WTC11 (cell line): ENCODE measurements around the gene GSTO1. TPM values are rescaled to one million over a fixed set of nuclear protein-coding genes. Genes with fewer than 3 reads are reported as not detected.

Experiments used
- ATAC-seq: fragments of 200-7000 bp; cut with Tn5 transposase; 2 replicates; pipeline ENCODE4 v1.10.0; 2021; ENCODE audit warnings: mild to moderate bottlenecking, moderate library complexity
- CTCF ChIA-PET: fragments of 300-600 bp; sonication (Branson Sonifier 250); formaldehyde crosslinking; loops from one replicate; lab custom pipeline; 2021; ENCODE audit warnings: antibody characterized with exemption; lab: Charles Lee
- POLR2A ChIA-PET: fragments of 350-600 bp; sonication (Branson Sonifier 250); formaldehyde crosslinking; loops from one replicate; lab custom pipeline; 2021; ENCODE audit warnings: antibody characterized with exemption; lab: Charles Lee
- DNase-seq: peaks from one replicate; pipeline ENCODE4 v3.0.0; 2021; ENCODE audit warnings: low spot score
- H3K27ac Mint-ChIP-seq: 2 replicates; pipeline ENCODE4 v1.8.0; 2021; ENCODE audit warnings: mixed read lengths
- H3K27me3 Mint-ChIP-seq: 2 replicates; pipeline ENCODE4 v1.8.0; 2021; ENCODE audit warnings: low read depth, mild to moderate bottlenecking, moderate library complexity, mixed read lengths
- H3K36me3 Mint-ChIP-seq: 2 replicates; pipeline ENCODE4 v1.8.0; 2021; ENCODE audit warnings: mixed read lengths
- H3K4me1 Mint-ChIP-seq: 2 replicates; pipeline ENCODE4 v1.8.0; 2022; ENCODE audit warnings: mixed read lengths
- H3K4me3 Mint-ChIP-seq: 2 replicates; pipeline ENCODE4 v1.8.0; 2021; ENCODE audit warnings: mild to moderate bottlenecking, moderate library complexity, mixed read lengths
- H3K9me3 Mint-ChIP-seq: 2 replicates; pipeline ENCODE4 v1.8.0; 2021; ENCODE audit warnings: mixed read lengths
- ARID4B ChIP-seq: sonication (generic); formaldehyde crosslinking; IDR thresholded peaks from 2 replicates; pipeline ENCODE4 v1.8.0; 2023; ENCODE audit warnings: missing genetic modification reagents, mild to moderate bottlenecking, borderline replicate concordance
- CDX4 ChIP-seq: fragments of 250-450 bp; sonication (Bioruptor Pico); IDR thresholded peaks from 2 replicates; pipeline ENCODE4 v1.9.0; 2021; ENCODE audit warnings: moderate library complexity, mild to moderate bottlenecking, inconsistent platforms, borderline replicate concordance
- CREB1 ChIP-seq: sonication (generic); formaldehyde crosslinking; IDR thresholded peaks from 2 replicates; pipeline ENCODE4 v1.8.0; 2023; ENCODE audit warnings: mild to moderate bottlenecking, missing genetic modification reagents
- CREM ChIP-seq: sonication (generic); formaldehyde crosslinking; IDR thresholded peaks from 2 replicates; pipeline ENCODE4 v1.8.1; 2022; ENCODE audit warnings: mild to moderate bottlenecking, missing genetic modification reagents, moderate library complexity
- CTCF ChIP-seq: fragments of 200-600 bp; IDR thresholded peaks from 2 replicates; pipeline ENCODE4 v1.8.0; 2022; ENCODE audit warnings: antibody characterized with exemption
- E2F4 ChIP-seq: sonication (generic); formaldehyde crosslinking; IDR thresholded peaks from 2 replicates; pipeline ENCODE4 v1.8.1; 2022; ENCODE audit warnings: low read depth, mild to moderate bottlenecking, moderate library complexity, missing genetic modification reagents, borderline replicate concordance
- ESRRA ChIP-seq: sonication (generic); formaldehyde crosslinking; IDR thresholded peaks from 2 replicates; pipeline ENCODE4 v1.8.1; 2022; ENCODE audit warnings: mild to moderate bottlenecking, missing genetic modification reagents, borderline replicate concordance
- ETV6 ChIP-seq: sonication (generic); formaldehyde crosslinking; IDR thresholded peaks from 2 replicates; pipeline ENCODE4 v1.8.1; 2022; ENCODE audit warnings: mild to moderate bottlenecking, missing genetic modification reagents
- KAT7 ChIP-seq: sonication (generic); formaldehyde crosslinking; IDR thresholded peaks from 2 replicates; pipeline ENCODE4 v1.8.1; 2023; ENCODE audit warnings: missing genetic modification reagents, mild to moderate bottlenecking, borderline replicate concordance
- MXD4 ChIP-seq: fragments of 250-450 bp; sonication (Bioruptor Pico); IDR thresholded peaks from 2 replicates; pipeline ENCODE4 v1.8.0; 2021; ENCODE audit warnings: mild to moderate bottlenecking, moderate library complexity, borderline replicate concordance
- ZNF219 ChIP-seq: sonication (generic); formaldehyde crosslinking; IDR thresholded peaks from 2 replicates; pipeline ENCODE4 v1.8.0; 2023; ENCODE audit warnings: missing genetic modification reagents, mild to moderate bottlenecking, borderline replicate concordance
- ZNF416 ChIP-seq: fragments of 250-450 bp; sonication (Bioruptor Pico); IDR thresholded peaks from 2 replicates; pipeline ENCODE4 v1.9.0; 2021; ENCODE audit warnings: mild to moderate bottlenecking, inconsistent platforms
- ZNF671 ChIP-seq: fragments of 250-450 bp; sonication (Bioruptor Pico); IDR thresholded peaks from 2 replicates; pipeline ENCODE4 v1.8.0; 2021; ENCODE audit warnings: mild to moderate bottlenecking
- total RNA-seq: library from RNA; stranded (reverse); gene quantifications from 3 replicates; pipeline ENCODE4 v1.2.3, GENCODE V29; 2021
- TF ChIP-seq, protein P1 (sequence below): fragments of 250-450 bp; sonication (Bioruptor Pico); IDR thresholded peaks from 2 replicates; pipeline ENCODE4 v1.9.0; 2021; ENCODE audit warnings: mild to moderate bottlenecking, borderline replicate concordance

GSTO1 gene
- total RNA-seq, 1 experiment from 2014 or later = 87.9 TPM

DNA sequence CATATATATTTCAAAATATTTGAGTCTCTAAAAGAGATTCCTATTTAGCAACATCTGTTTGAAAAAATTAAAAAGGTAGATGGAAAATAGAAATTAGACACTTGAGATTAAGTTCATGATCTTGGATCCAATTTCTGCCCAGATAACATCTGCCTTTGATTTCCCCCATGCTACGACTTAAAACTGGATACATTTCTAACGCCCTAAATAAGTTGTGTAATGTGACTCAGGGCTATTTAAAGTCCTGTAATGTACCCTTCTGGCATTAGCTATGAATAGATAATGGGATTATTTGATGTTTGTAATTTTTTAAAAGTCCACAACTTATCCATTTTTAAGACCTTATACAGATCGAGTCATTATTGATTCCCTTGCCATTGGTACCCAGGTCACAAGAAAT, 46.0 kb upstream of the GSTO1 start (continued):
- TF ChIP-seq ZNF416 (CRISPR knock-in tag) (no peak), ZNF671 (CRISPR knock-in tag) (no peak), KAT7 (no peak)
- TF ChIP-seq, protein P1, sequence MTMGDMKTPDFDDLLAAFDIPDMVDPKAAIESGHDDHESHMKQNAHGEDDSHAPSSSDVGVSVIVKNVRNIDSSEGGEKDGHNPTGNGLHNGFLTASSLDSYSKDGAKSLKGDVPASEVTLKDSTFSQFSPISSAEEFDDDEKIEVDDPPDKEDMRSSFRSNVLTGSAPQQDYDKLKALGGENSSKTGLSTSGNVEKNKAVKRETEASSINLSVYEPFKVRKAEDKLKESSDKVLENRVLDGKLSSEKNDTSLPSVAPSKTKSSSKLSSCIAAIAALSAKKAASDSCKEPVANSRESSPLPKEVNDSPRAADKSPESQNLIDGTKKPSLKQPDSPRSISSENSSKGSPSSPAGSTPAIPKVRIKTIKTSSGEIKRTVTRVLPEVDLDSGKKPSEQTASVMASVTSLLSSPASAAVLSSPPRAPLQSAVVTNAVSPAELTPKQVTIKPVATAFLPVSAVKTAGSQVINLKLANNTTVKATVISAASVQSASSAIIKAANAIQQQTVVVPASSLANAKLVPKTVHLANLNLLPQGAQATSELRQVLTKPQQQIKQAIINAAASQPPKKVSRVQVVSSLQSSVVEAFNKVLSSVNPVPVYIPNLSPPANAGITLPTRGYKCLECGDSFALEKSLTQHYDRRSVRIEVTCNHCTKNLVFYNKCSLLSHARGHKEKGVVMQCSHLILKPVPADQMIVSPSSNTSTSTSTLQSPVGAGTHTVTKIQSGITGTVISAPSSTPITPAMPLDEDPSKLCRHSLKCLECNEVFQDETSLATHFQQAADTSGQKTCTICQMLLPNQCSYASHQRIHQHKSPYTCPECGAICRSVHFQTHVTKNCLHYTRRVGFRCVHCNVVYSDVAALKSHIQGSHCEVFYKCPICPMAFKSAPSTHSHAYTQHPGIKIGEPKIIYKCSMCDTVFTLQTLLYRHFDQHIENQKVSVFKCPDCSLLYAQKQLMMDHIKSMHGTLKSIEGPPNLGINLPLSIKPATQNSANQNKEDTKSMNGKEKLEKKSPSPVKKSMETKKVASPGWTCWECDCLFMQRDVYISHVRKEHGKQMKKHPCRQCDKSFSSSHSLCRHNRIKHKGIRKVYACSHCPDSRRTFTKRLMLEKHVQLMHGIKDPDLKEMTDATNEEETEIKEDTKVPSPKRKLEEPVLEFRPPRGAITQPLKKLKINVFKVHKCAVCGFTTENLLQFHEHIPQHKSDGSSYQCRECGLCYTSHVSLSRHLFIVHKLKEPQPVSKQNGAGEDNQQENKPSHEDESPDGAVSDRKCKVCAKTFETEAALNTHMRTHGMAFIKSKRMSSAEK (CRISPR knock-in tag) = no peak
- TF ChIP-seq, all 79 proteins: peak for 0

DNA sequence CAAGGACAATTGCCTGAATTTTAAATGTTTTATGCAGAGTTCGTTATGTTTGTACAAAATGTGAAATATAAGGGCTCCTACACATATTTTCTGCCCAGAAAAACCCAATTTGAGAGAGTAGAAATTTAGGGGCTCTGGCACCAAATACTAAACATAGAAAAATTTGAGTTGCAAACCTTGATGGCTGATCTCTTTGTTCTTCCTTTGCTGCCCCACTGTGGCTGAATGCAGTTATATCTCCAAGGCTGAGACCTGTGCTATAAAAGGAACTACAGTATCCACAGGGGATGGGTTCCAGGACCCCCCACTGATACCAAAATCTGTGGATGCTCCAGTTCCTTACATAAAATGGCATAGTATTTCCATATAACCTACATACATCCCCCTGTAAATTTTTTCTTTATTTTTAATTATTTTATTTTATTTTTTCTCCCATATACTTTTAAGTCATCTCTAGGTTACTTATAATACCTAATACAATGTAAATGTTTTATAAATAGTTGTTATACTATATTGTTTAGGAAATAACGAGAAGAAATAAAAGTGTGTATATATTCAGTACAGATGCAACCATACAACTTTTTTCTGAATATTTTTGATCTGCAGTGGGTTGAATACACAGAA, 45.0 kb upstream of the GSTO1 start:
- ChIA-PET POLR2A (no interaction called here), CTCF (interaction anchor here (1.2 to 1.9 kb wide), 3 partner anchors 164 to 227 kb away, joined by 3 to 7 read pairs (median 6); no protein-coding TSS in a partner anchor)
- Mint-ChIP-seq H3K36me3 (no peaks in the 10 kb centered on the region), H3K27ac (no peak overlapping the region), H3K4me1 (no peaks in the 10 kb centered on the region), H3K4me3 (no peak overlapping the region), H3K27me3 (no peaks in the 10 kb centered on the region; the same call in 1 of the 2 replicates), H3K9me3 (no peaks in the 10 kb centered on the region)
- DNase-seq (peak; percentile 50), ATAC-seq (peak; percentile 86)
- TF ChIP-seq ZNF219 (CRISPR knock-in tag) (no peak), CTCF (peak; percentile 21; the same call in 1 of the 2 replicates)

GRCh38 chr10:104216631-104217030, 38.1 kb upstream of the GSTO1 start:
- Mint-ChIP-seq H3K4me1 (no peaks in the 10 kb centered on the region), H3K36me3 (no peaks in the 10 kb centered on the region), H3K4me3 (no peak overlapping the region), H3K9me3 (no peaks in the 10 kb centered on the region), H3K27me3 (peaks cover 8% of the 10 kb centered on the region), H3K27ac (no peak overlapping the region)
- no peak for DNase-seq
- no peak for ATAC-seq
- ChIA-PET POLR2A (no interaction called here), CTCF (no interaction called here)
- TF ChIP-seq ZNF416 (CRISPR knock-in tag) (no peak), ARID4B (CRISPR knock-in tag) (no peak), MXD4 (CRISPR knock-in tag) (no peak), CREB1 (no peak), CTCF (no peak), CDX4 (no peak), ETV6 (no peak), KAT7 (no peak), ESRRA (CRISPR knock-in tag) (no peak), CREM (no peak), E2F4 (no peak)
